Measurements from ENCODE around the gene MAP2.
"Not testable (repeated sequence)": the region's sequence is repeated elsewhere in the genome, so short reads cannot be mapped to it uniquely, and the experiment has no call there.

Gene MAP2

DNA sequence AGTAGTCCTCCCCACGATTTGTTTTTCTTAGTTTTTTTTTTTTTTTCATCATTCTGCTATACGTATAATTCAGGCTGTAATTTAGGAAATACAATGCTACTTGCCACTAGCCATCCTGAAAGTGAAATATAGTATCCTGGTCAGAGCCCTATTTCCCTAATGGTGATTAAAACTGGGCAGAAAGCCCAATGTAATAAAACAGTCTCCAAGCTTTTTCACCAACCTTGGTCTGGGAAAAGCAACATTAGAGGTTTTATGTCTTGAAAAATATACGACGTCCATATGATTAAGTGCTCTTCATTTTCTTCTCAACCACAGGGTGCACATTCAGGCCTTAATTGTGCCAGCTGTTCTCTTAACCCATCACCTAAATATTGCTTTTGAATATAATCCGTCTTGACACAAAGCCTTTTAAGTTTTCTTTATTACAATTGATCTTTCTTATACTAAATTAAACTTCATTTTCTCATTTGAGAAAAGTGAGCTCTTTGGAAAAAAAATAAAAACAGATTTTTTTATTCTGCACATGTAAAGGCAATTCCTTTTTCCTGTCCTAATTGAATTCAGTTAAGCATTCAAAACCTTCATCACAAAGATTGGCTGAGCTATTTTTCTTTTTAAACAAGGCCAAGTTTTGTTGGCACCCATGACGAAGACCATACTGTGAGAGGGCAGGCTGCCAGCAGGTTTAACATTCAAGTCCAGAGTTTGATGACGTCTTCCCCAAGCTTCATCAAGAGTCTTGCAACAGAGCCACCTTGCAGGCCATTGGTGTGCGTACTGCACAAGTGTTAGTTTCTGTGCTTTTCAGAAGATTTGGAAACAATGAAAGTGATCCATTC lies 52.7 kb downstream of the MAP2 start:
- Histone ChIP-seq H3K27ac (ENCODE audit: low read depth, low read length, severe bottlenecking) (no peak overlapping the region), H3K9me3 (ENCODE audit: control insufficient read depth, low read length) (no peaks in the 10 kb centered on the region), H3K4me1 (ENCODE audit: control insufficient read depth, insufficient read depth, low read length, poor library complexity, severe bottlenecking) (peaks cover 4% of the 10 kb centered on the region), H3K4me3 (ENCODE audit: extremely low read depth, insufficient read depth, low read length, poor library complexity, severe bottlenecking) (no peak overlapping the region), H3K36me3 (ENCODE audit: control insufficient read depth, insufficient read depth, low read length) (no peaks in the 10 kb centered on the region)
- WGBS, 2 experiments (ENCODE audit: insufficient coverage in 2 of 2): 88 to 94% methylated on average over 3 to 4 of the region's 8 CpGs

GRCh38 chr2:209492296-209492695 lies 68.4 kb downstream of the MAP2 start:
- peaks cover 11% of the 10 kb centered on the region for H3K9me3 ChIP-seq (ENCODE audit: control insufficient read depth, low read length)
- 80 to 100% methylated on average over 1 of the region's 1 CpG for WGBS, 2 experiments (ENCODE audit: insufficient coverage in 2 of 2)
- not testable (repeated sequence) for H3K4me1 ChIP-seq (ENCODE audit: control insufficient read depth, insufficient read depth, low read length, poor library complexity, severe bottlenecking); H3K4me3 ChIP-seq (ENCODE audit: extremely low read depth, insufficient read depth, low read length, poor library complexity, severe bottlenecking); H3K36me3 ChIP-seq (ENCODE audit: control insufficient read depth, insufficient read depth, low read length); H3K27ac ChIP-seq (ENCODE audit: low read depth, low read length, severe bottlenecking)

GRCh38 chr2:209495068-209495620 lies 71.3 kb downstream of the MAP2 start:
- H3K4me1 ChIP-seq (ENCODE audit: control insufficient read depth, insufficient read depth, low read length, poor library complexity, severe bottlenecking); H3K4me3 ChIP-seq (ENCODE audit: extremely low read depth, insufficient read depth, low read length, poor library complexity, severe bottlenecking); H3K36me3 ChIP-seq (ENCODE audit: control insufficient read depth, insufficient read depth, low read length): not testable (repeated sequence)
- Histone ChIP-seq H3K9me3 (ENCODE audit: control insufficient read depth, low read length) (peaks cover 11% of the 10 kb centered on the region), H3K27ac (ENCODE audit: low read depth, low read length, severe bottlenecking) (peak overlapping the region; percentile 87)
- 91 to 98% methylated on average over 8 to 13 of the region's 13 CpGs for WGBS, 2 experiments (ENCODE audit: insufficient coverage in 2 of 2)

GRCh38 chr2:209495855-209496585 lies 72.2 kb downstream of the MAP2 start:
- H3K27ac ChIP-seq (ENCODE audit: low read depth, low read length, severe bottlenecking): peak overlapping the region; percentile 87

DNA sequence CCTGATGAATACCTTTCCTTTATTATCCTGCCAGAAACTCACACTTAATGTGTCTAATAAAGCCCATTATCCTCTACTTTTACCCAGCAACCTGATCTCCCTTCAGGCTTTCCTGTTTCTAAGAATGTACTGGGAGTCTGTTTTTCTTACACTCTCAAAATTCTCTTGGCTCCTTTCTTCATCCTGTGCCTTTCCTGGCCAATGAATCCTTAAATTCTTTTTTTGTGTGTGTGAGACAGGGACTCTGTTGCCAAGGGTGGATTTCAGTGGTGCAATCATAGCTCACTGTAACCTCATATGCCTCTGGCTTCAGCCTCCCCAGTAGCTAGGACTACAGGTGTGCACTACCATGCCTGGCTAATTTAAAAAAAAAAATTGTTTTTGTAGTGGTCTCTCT lies 72.7 kb downstream of the MAP2 start:
- peaks cover 11% of the 10 kb centered on the region for H3K9me3 ChIP-seq (ENCODE audit: control insufficient read depth, low read length)
- H3K4me3 ChIP-seq (ENCODE audit: extremely low read depth, insufficient read depth, low read length, poor library complexity, severe bottlenecking): no peak overlapping the region
- peaks cover 10% of the 10 kb centered on the region for H3K4me1 ChIP-seq (ENCODE audit: control insufficient read depth, insufficient read depth, low read length, poor library complexity, severe bottlenecking)
- H3K36me3 ChIP-seq (ENCODE audit: control insufficient read depth, insufficient read depth, low read length): no peaks in the 10 kb centered on the region
- peak overlapping the region; percentile 87 for H3K27ac ChIP-seq (ENCODE audit: low read depth, low read length, severe bottlenecking)

More at GRCh38 chr2:209495855-209496585, 72.2 kb downstream of the MAP2 start:
- no CpG with 5 or more reads among the region's 4 CpGs for WGBS, 2 experiments (ENCODE audit: insufficient coverage in 2 of 2)
- no peak overlapping the region for H3K4me3 ChIP-seq (ENCODE audit: extremely low read depth, insufficient read depth, low read length, poor library complexity, severe bottlenecking)
- no peaks in the 10 kb centered on the region for H3K36me3 ChIP-seq (ENCODE audit: control insufficient read depth, insufficient read depth, low read length)
- peaks cover 8% of the 10 kb centered on the region for H3K4me1 ChIP-seq (ENCODE audit: control insufficient read depth, insufficient read depth, low read length, poor library complexity, severe bottlenecking)
- peaks cover 11% of the 10 kb centered on the region for H3K9me3 ChIP-seq (ENCODE audit: control insufficient read depth, low read length)

GRCh38 chr2:209498614-209499013 lies 74.8 kb downstream of the MAP2 start:
- Histone ChIP-seq H3K36me3 (ENCODE audit: control insufficient read depth, insufficient read depth, low read length) (no peaks in the 10 kb centered on the region), H3K4me1 (ENCODE audit: control insufficient read depth, insufficient read depth, low read length, poor library complexity, severe bottlenecking) (peaks cover 12% of the 10 kb centered on the region), H3K27ac (ENCODE audit: low read depth, low read length, severe bottlenecking) (no peak overlapping the region), H3K9me3 (ENCODE audit: control insufficient read depth, low read length) (peaks cover 11% of the 10 kb centered on the region), H3K4me3 (ENCODE audit: extremely low read depth, insufficient read depth, low read length, poor library complexity, severe bottlenecking) (no peak overlapping the region)
- WGBS, 2 experiments (ENCODE audit: insufficient coverage in 2 of 2): 100% methylated on average over 1 of the region's 1 CpG; no CpG with 5 or more reads in 1 of the 2 experiments

DNA sequence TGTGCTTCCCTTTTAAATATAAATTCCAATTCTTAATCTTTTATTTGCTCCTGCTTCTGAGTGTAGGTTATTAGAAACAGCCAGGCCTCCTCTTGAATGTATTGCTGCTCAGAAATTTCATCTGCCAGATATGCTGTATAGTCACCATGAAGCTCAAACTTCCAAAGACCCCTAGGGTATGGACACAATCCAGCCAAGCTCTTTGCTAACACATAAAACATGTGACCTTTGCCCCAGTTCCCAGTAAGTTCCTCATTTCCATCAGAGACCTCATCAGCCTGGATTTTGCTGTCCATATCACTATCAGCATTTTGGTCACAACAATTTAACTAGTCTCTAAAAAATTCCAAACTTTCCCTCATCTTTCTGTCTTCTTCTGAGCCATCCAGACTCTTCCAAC lies 75.2 kb downstream of the MAP2 start:
- peaks cover 12% of the 10 kb centered on the region for H3K4me1 ChIP-seq (ENCODE audit: control insufficient read depth, insufficient read depth, low read length, poor library complexity, severe bottlenecking)
- H3K4me3 ChIP-seq (ENCODE audit: extremely low read depth, insufficient read depth, low read length, poor library complexity, severe bottlenecking): no peak overlapping the region
- no peak overlapping the region for H3K27ac ChIP-seq (ENCODE audit: low read depth, low read length, severe bottlenecking)
- H3K9me3 ChIP-seq (ENCODE audit: control insufficient read depth, low read length): peaks cover 9% of the 10 kb centered on the region
- H3K36me3 ChIP-seq (ENCODE audit: control insufficient read depth, insufficient read depth, low read length): no peaks in the 10 kb centered on the region

DNA sequence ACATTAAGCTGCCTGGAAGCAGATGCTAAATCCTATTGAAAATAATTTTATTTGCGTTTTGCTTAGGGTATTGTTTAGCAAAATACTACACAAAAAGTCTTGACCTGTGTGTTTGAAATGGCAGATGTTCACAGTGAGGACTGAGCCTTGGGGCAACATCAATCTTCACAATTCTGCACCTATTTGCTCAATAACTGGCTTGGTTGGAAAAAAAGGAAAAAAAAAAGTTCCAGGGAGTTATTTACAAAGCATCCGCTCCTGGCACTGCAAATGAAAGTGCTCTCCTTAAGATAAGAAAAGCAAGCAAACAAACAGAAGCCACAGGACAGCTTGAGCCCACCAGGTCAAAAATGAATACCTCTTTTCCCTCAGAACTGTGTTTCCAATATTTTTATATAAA lies 77.7 kb downstream of the MAP2 start:
- no CpG with 5 or more reads among the region's 2 CpGs for WGBS, 2 experiments (ENCODE audit: insufficient coverage in 2 of 2)
- H3K27ac ChIP-seq (ENCODE audit: low read depth, low read length, severe bottlenecking): no peak overlapping the region
- no peaks in the 10 kb centered on the region for H3K9me3 ChIP-seq (ENCODE audit: control insufficient read depth, low read length)
- H3K36me3 ChIP-seq (ENCODE audit: control insufficient read depth, insufficient read depth, low read length): no peaks in the 10 kb centered on the region
- peaks cover 7% of the 10 kb centered on the region for H3K4me1 ChIP-seq (ENCODE audit: control insufficient read depth, insufficient read depth, low read length, poor library complexity, severe bottlenecking)
- no peak overlapping the region for H3K4me3 ChIP-seq (ENCODE audit: extremely low read depth, insufficient read depth, low read length, poor library complexity, severe bottlenecking)

DNA sequence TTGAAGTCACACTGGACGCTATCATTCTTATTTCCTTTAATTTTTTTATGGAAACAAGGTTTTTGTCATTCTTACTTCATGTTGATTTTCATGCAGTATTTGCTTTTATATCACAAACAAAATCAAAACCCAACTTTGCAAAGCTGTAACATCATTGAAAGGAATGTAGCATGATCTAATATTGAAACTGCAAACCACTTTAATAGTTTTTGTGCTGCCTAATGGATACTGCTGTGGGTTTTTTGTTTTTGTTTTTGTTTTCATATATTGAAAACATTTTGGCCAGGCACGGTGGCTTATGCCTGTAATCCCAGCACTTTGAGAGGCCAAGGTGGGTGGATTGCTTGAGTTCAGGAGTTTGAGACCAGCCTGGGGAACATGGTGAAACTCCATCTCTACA lies 81.6 kb downstream of the MAP2 start:
- WGBS, 2 experiments (ENCODE audit: insufficient coverage in 2 of 2): 83% methylated on average over 1 of the region's 2 CpGs; no CpG with 5 or more reads in 1 of the 2 experiments
- Histone ChIP-seq H3K4me1 (ENCODE audit: control insufficient read depth, insufficient read depth, low read length, poor library complexity, severe bottlenecking) (peaks cover 4% of the 10 kb centered on the region), H3K36me3 (ENCODE audit: control insufficient read depth, insufficient read depth, low read length) (no peaks in the 10 kb centered on the region)

DNA sequence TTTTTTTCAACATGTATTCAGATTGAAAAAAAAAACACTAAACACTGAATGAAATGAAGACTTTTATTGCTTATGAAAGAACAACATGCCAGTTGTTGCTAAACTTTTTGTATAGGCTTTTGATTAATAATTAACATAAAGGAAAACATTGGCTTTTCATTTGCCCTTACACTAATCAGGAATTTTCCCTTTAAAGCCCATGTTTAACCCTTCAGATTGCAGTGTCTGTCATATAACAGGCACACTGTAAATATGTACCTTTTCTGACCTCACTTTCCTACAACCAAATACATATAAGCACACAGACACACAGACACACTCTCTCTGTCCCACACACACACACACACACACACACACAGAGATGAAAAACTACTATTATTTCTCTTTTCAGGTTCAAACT lies 84.4 kb downstream of the MAP2 start:
- H3K27ac ChIP-seq (ENCODE audit: low read depth, low read length, severe bottlenecking): no peak overlapping the region
- H3K36me3 ChIP-seq (ENCODE audit: control insufficient read depth, insufficient read depth, low read length): no peaks in the 10 kb centered on the region
- H3K4me3 ChIP-seq (ENCODE audit: extremely low read depth, insufficient read depth, low read length, poor library complexity, severe bottlenecking): no peak overlapping the region
- H3K4me1 ChIP-seq (ENCODE audit: control insufficient read depth, insufficient read depth, low read length, poor library complexity, severe bottlenecking): no peaks in the 10 kb centered on the region
- H3K9me3 ChIP-seq (ENCODE audit: control insufficient read depth, low read length): no peaks in the 10 kb centered on the region

More for the DNA sequence above, 81.6 kb downstream of the MAP2 start:
- Histone ChIP-seq H3K4me3 (ENCODE audit: extremely low read depth, insufficient read depth, low read length, poor library complexity, severe bottlenecking) (no peak overlapping the region), H3K27ac (ENCODE audit: low read depth, low read length, severe bottlenecking) (no peak overlapping the region), H3K9me3 (ENCODE audit: control insufficient read depth, low read length) (no peaks in the 10 kb centered on the region)

- H3K27ac ChIP-seq (ENCODE audit: low read depth, low read length, severe bottlenecking): no peak overlapping the region
- WGBS, 2 experiments (ENCODE audit: insufficient coverage in 2 of 2): 80 to 90% methylated on average over 2 of the region's 2 CpGs
- no peak overlapping the region for H3K4me3 ChIP-seq (ENCODE audit: extremely low read depth, insufficient read depth, low read length, poor library complexity, severe bottlenecking)
- no peaks in the 10 kb centered on the region for H3K9me3 ChIP-seq (ENCODE audit: control insufficient read depth, low read length)
- H3K36me3 ChIP-seq (ENCODE audit: control insufficient read depth, insufficient read depth, low read length): no peaks in the 10 kb centered on the region
- no peaks in the 10 kb centered on the region for H3K4me1 ChIP-seq (ENCODE audit: control insufficient read depth, insufficient read depth, low read length, poor library complexity, severe bottlenecking)
These were observed 87.8 kb downstream of the MAP2 start for GRCh38 chr2:209511637-209512036.
